Suprapubic skin (tissue), 4 donors: ENCODE measurements around the gene LAPTM5. TPM values are rescaled to one million over a fixed set of nuclear protein-coding genes. Genes with fewer than 3 reads are reported as not detected.

Source experiments
- DNase-seq, 2 donors: peaks; one replicate each; pipeline ENCODE4 v3.0.0-alpha.2; 2019; ENCODE audit warnings: low spot score in 2 of 2
- H3K27ac ChIP-seq: fragments of 200-600 bp; sonication (generic); one replicate; pipeline ENCODE4 v1.5.1; 2019
- H3K27me3 ChIP-seq: fragments of 200-600 bp; sonication (generic); one replicate; pipeline ENCODE4 v1.5.1; 2019
- H3K36me3 ChIP-seq: fragments of 200-600 bp; sonication (generic); one replicate; pipeline ENCODE4 v1.5.1; 2019
- H3K4me1 ChIP-seq: fragments of 200-600 bp; sonication (generic); one replicate; pipeline ENCODE4 v1.5.1; 2019
- H3K4me3 ChIP-seq: fragments of 200-600 bp; sonication (generic); one replicate; pipeline ENCODE4 v1.5.1; 2019; ENCODE audit warnings: mild to moderate bottlenecking
- H3K9me3 ChIP-seq: fragments of 200-600 bp; sonication (generic); one replicate; pipeline ENCODE4 v1.5.1; 2019
- CTCF ChIP-seq, 2 donors: fragments of 200-600 bp in 1 of 2; fragments of 450-650 bp in 1 of 2; sonication (generic) in 1 of 2; IDR thresholded peaks; one replicate each; pipeline ENCODE4 v1.5.1; 2016 to 2019; ENCODE audit warnings: antibody characterized with exemption in 2 of 2, mild to moderate bottlenecking in 1 of 2, moderate library complexity in 1 of 2
- EP300 ChIP-seq: sonication (generic); formaldehyde crosslinking; IDR thresholded peaks from one replicate; pipeline ENCODE4 v1.6.1; 2017; ENCODE audit warnings: antibody characterized with exemption
- POLR2A ChIP-seq, 2 donors: fragments of 450-650 bp; IDR thresholded peaks; one replicate each; pipeline ENCODE4 v1.6.1; 2017; ENCODE audit warnings: antibody characterized with exemption in 2 of 2, mild to moderate bottlenecking in 2 of 2, moderate library complexity in 2 of 2
- POLR2AphosphoS5 ChIP-seq, 3 donors: sonication (generic); formaldehyde crosslinking; IDR thresholded peaks; one replicate each; pipeline ENCODE4 v1.6.1; 2017; ENCODE audit warnings: antibody characterized with exemption in 3 of 3
- WGBS: methylation state at CpG from one replicate; pipeline ENCODE4 v1.1.5; 2018; 5-methylcytosine and 5-hydroxymethylcytosine counted together
- total RNA-seq, 4 donors: library from RNA; depleted of rRNA; stranded (reverse); fragments of >200 nt; gene quantifications; one replicate each; pipeline ENCODE4 v1.1.0, GENCODE V29; 2016

The LAPTM5 gene
- total RNA-seq, 4 donors from 2014 or later: 9.9 to 13.7 (median 12.2) TPM

- Histone ChIP-seq H3K9me3 (no peaks in the 10 kb centered on the region), H3K4me3 (no peak overlapping the region), H3K27me3 (no peaks in the 10 kb centered on the region), H3K36me3 (peaks cover 6% of the 10 kb centered on the region), H3K27ac (no peak overlapping the region), H3K4me1 (peaks cover 14% of the 10 kb centered on the region)
- DNase-seq: no peak
- 66% methylated on average over 12 of the region's 12 CpGs for WGBS
- TF ChIP-seq POLR2AphosphoS5 (IDR thresholded peaks at IDR 0.05): no peak
- TF ChIP-seq POLR2A (IDR thresholded peaks at IDR 0.05): no peak
- no peak for TF ChIP-seq EP300
- TF ChIP-seq CTCF (IDR thresholded peaks at IDR 0.05): no peak
Observed at GRCh38 chr1:30741239-30741894, 16.2 kb downstream of the LAPTM5 start.

- Histone ChIP-seq H3K27ac (no peak overlapping the region), H3K4me1 (peaks cover 6% of the 10 kb centered on the region), H3K9me3 (no peaks in the 10 kb centered on the region), H3K36me3 (peaks cover 6% of the 10 kb centered on the region), H3K27me3 (no peaks in the 10 kb centered on the region), H3K4me3 (no peak overlapping the region)
- no peak for TF ChIP-seq POLR2A (IDR thresholded peaks at IDR 0.05)
- no peak for TF ChIP-seq EP300
- no peak for TF ChIP-seq POLR2AphosphoS5 (IDR thresholded peaks at IDR 0.05)
- no peak for TF ChIP-seq CTCF (IDR thresholded peaks at IDR 0.05)
- 76% methylated on average over 9 of the region's 15 CpGs for WGBS
- DNase-seq: no peak
Observed at GRCh38 chr1:30740251-30741238, 17.0 kb downstream of the LAPTM5 start.

- DNase-seq: no peak
- peaks cover 12% of the 10 kb centered on the region for H3K36me3 ChIP-seq
- H3K27ac ChIP-seq: no peak overlapping the region
- TF ChIP-seq CTCF (IDR thresholded peaks at IDR 0.05) (no peak), POLR2A (IDR thresholded peaks at IDR 0.05) (no peak), POLR2AphosphoS5 (IDR thresholded peaks at IDR 0.05) (no peak), EP300 (no peak)
- H3K4me3 ChIP-seq: no peak overlapping the region
- H3K4me1 ChIP-seq: peaks cover 6% of the 10 kb centered on the region
- no peaks in the 10 kb centered on the region for H3K9me3 ChIP-seq
- WGBS: 92% methylated on average over 5 of the region's 8 CpGs
- no peaks in the 10 kb centered on the region for H3K27me3 ChIP-seq
Observed at GRCh38 chr1:30739601-30740000, 18.0 kb downstream of the LAPTM5 start.

- WGBS: 87% methylated on average over 10 of the region's 10 CpGs
- no peak overlapping the region for H3K27ac ChIP-seq
- H3K36me3 ChIP-seq: peaks cover 12% of the 10 kb centered on the region
- H3K27me3 ChIP-seq: no peaks in the 10 kb centered on the region
- H3K9me3 ChIP-seq: no peaks in the 10 kb centered on the region
- no peak overlapping the region for H3K4me3 ChIP-seq
- peaks cover 3% of the 10 kb centered on the region for H3K4me1 ChIP-seq
- no peak for TF ChIP-seq POLR2AphosphoS5 (IDR thresholded peaks at IDR 0.05)
- no peak for TF ChIP-seq CTCF (IDR thresholded peaks at IDR 0.05)
- TF ChIP-seq POLR2A (IDR thresholded peaks at IDR 0.05): no peak
- no peak for TF ChIP-seq EP300
- no peak for DNase-seq
Observed at GRCh38 chr1:30738715-30739559, 18.6 kb downstream of the LAPTM5 start.
